ENCODE data around the gene MSH3. TPM values are rescaled to one million over a fixed set of nuclear protein-coding genes. Genes with fewer than 3 reads are reported as not detected.
"Not testable (repeated sequence)": the region's sequence is repeated elsewhere in the genome, so short reads cannot be mapped to it uniquely, and the experiment has no call there.

The MSH3 gene
- total RNA-seq, 8 experiments from 2014 or later = 9.7 to 25.1 (median 15.7) TPM

- WGBS, 10 experiments = no CpG with 5 or more reads among the region's 22 CpGs
- H3K4me3 ChIP-seq; ATAC-seq (replicated peaks in 6 of 8); H3K4me1 ChIP-seq (replicated peaks in 1 of 2); H3K27ac ChIP-seq; in situ Hi-C loops (cut with MboI; ENCODE audit: low pct_unique_long_range_greater_than_20kb in 2 of 9, low sequenced_read_pairs in 9 of 9, unreplicated experiment in 9 of 9): not testable (repeated sequence)
Observed at GRCh38 chr5:80824159-80824558, 169.7 kb downstream of the MSH3 start.

GRCh38 chr5:80825786-80826460 is 171.5 kb downstream of the MSH3 start:
- in situ Hi-C loops (cut with MboI; ENCODE audit: low pct_unique_long_range_greater_than_20kb in 2 of 9, low sequenced_read_pairs in 9 of 9, unreplicated experiment in 9 of 9) = no loop called here
- no peak overlapping the region for H3K4me3 ChIP-seq
- H3K27ac ChIP-seq = no peak overlapping the region
- no peaks in the 10 kb centered on the region for H3K4me1 ChIP-seq (replicated peaks in 1 of 2)
- WGBS, 10 experiments = 83 to 100% (median 94%) methylated on average over 1 to 2 of the region's 2 CpGs; no CpG with 5 or more reads in 3 of the 10 experiments
- no peak for ATAC-seq (replicated peaks in 6 of 8)

DNA sequence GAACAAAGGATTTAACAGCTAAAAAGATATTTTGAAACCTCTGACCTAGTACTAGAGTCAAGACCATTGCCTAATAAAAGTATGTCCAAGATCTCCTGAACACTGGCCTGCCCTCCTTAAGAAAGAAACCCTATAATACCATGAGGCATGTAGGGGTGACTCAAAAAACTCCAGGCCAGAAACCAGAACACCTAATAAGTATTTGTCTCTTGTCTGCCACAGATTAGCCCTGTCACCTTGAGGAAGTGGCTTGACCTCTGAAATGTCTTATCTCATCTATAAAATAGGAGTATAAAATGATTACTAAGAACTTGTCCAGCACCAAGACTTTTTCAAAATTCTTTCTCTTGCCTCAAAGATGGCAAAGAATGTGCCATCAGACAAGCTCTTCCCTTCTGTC is 180.3 kb downstream of the MSH3 start:
- no peaks in the 10 kb centered on the region for H3K4me1 ChIP-seq (replicated peaks in 1 of 2)
- no peak for ATAC-seq (replicated peaks in 6 of 8)
- in situ Hi-C loops (cut with MboI; ENCODE audit: low pct_unique_long_range_greater_than_20kb in 2 of 9, low sequenced_read_pairs in 9 of 9, unreplicated experiment in 9 of 9) = no loop called here
- no peak overlapping the region for H3K4me3 ChIP-seq
- H3K27ac ChIP-seq = no peak overlapping the region

- WGBS, 10 experiments = 71 to 100% (median 88%) methylated on average over 1 to 4 of the region's 4 CpGs
- in situ Hi-C loops (cut with MboI; ENCODE audit: low pct_unique_long_range_greater_than_20kb in 2 of 9, low sequenced_read_pairs in 9 of 9, unreplicated experiment in 9 of 9) = no loop called here
- no peak overlapping the region for H3K4me3 ChIP-seq
- H3K4me1 ChIP-seq (replicated peaks in 1 of 2) = no peaks in the 10 kb centered on the region
- H3K27ac ChIP-seq = no peak overlapping the region
- ATAC-seq (replicated peaks in 6 of 8) = no peak
Observed at GRCh38 chr5:80835128-80835527, 180.7 kb downstream of the MSH3 start.

DNA sequence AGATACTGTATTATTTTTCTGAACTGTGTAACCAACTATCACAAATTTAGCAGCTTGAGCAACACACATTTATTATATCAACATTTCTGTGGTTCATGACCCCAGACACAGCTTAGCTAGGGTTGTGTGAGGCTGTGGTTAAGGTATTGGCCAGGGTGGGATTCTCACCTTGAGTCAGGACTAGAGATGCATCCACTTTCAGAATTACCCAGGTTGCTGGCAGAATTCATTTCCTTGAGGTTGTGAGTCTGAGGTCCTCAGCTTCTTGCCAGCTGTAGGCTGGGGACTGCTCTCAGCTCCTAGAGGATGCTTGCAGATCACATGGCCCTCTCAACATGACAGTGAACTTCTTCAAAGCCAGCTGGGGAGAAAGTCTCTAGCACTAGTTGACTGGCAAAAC is 183.2 kb downstream of the MSH3 start:
- in situ Hi-C loops (cut with MboI; ENCODE audit: low pct_unique_long_range_greater_than_20kb in 2 of 9, low sequenced_read_pairs in 9 of 9, unreplicated experiment in 9 of 9) = no loop called here
- H3K4me3 ChIP-seq = no peak overlapping the region
- ATAC-seq (replicated peaks in 6 of 8) = no peak
- no peak overlapping the region for H3K27ac ChIP-seq
- H3K4me1 ChIP-seq (replicated peaks in 1 of 2) = no peaks in the 10 kb centered on the region

DNA sequence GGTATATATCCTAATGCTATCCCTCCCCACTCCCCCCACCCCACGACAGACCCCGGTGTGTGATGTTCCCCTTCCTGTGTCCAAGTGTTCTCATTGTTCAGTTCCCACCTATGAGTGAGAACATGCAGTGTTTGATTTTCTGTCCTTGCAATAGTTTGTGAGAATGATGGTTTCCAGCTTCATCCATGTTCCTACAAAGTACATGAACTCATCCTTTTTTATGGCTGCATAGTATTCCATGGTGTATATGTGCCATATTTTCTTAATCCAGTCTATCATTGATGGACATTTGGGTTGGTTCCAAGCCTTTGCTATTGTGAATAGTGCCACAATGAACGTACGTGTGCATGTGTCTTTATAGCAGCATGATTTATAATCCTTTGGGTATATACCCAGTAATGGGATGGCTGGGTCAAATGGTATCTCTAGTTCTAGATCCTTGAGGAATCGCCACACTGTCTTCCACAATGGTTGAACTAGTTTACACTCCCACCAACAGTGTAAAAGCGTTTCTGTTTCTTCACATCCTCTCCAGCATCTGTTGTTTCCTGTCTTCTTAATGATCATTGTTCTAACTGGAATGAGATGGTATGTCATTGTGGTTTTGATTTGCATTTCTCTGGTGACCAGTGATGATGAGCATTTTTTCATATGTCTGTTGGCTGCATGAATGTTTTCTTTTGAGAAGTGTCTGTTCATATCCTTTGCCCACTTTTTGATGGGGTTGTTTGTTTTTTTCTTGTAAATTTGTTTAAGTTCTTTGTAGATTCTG is 186.8 kb downstream of the MSH3 start:
- H3K4me1 ChIP-seq (replicated peaks in 1 of 2); H3K27ac ChIP-seq; ATAC-seq (replicated peaks in 6 of 8); H3K4me3 ChIP-seq; in situ Hi-C loops (cut with MboI; ENCODE audit: low pct_unique_long_range_greater_than_20kb in 2 of 9, low sequenced_read_pairs in 9 of 9, unreplicated experiment in 9 of 9): not testable (repeated sequence)
- WGBS, 10 experiments = 100% methylated on average over 2 of the region's 6 CpGs; no CpG with 5 or more reads in 9 of the 10 experiments

- 76 to 97% (median 90%) methylated on average over 2 to 6 of the region's 8 CpGs; no CpG with 5 or more reads in 7 of the 10 experiments for WGBS, 10 experiments
- H3K4me3 ChIP-seq; H3K27ac ChIP-seq; H3K4me1 ChIP-seq (replicated peaks in 1 of 2); in situ Hi-C loops (cut with MboI; ENCODE audit: low pct_unique_long_range_greater_than_20kb in 2 of 9, low sequenced_read_pairs in 9 of 9, unreplicated experiment in 9 of 9); ATAC-seq (replicated peaks in 6 of 8): not testable (repeated sequence)
Observed at GRCh38 chr5:80846422-80846821, 192.0 kb downstream of the MSH3 start.

- in situ Hi-C loops (cut with MboI; ENCODE audit: low pct_unique_long_range_greater_than_20kb in 2 of 9, low sequenced_read_pairs in 9 of 9, unreplicated experiment in 9 of 9) = not testable (repeated sequence)
- WGBS, 10 experiments = 83 to 100% (median 100%) methylated on average over 1 of the region's 1 CpG; no CpG with 5 or more reads in 4 of the 10 experiments
Observed at GRCh38 chr5:80850168-80850567, 195.7 kb downstream of the MSH3 start.

GRCh38 chr5:80852331-80853245 is 198.1 kb downstream of the MSH3 start:
- no peak for ATAC-seq (replicated peaks in 6 of 8)
- 80 to 100% (median 93%) methylated on average over 1 to 3 of the region's 3 CpGs; no CpG with 5 or more reads in 1 of the 10 experiments for WGBS, 10 experiments
- H3K4me1 ChIP-seq (replicated peaks in 1 of 2) = no peaks in the 10 kb centered on the region
- no peak overlapping the region for H3K4me3 ChIP-seq
- no peak overlapping the region for H3K27ac ChIP-seq
- in situ Hi-C loops (cut with MboI; ENCODE audit: low pct_unique_long_range_greater_than_20kb in 2 of 9, low sequenced_read_pairs in 9 of 9, unreplicated experiment in 9 of 9) = no loop called here

More at GRCh38 chr5:80850168-80850567, 195.7 kb downstream of the MSH3 start:
- not testable (repeated sequence) for H3K4me3 ChIP-seq; H3K27ac ChIP-seq; H3K4me1 ChIP-seq (replicated peaks in 1 of 2); ATAC-seq (replicated peaks in 6 of 8)

- 76 to 100% (median 89%) methylated on average over 1 to 2 of the region's 2 CpGs; no CpG with 5 or more reads in 2 of the 10 experiments for WGBS, 10 experiments
- Histone ChIP-seq H3K4me3 (no peak overlapping the region), H3K4me1 (replicated peaks in 1 of 2) (no peaks in the 10 kb centered on the region), H3K27ac (no peak overlapping the region)
- ATAC-seq (replicated peaks in 6 of 8) = no peak
- in situ Hi-C loops (cut with MboI; ENCODE audit: low pct_unique_long_range_greater_than_20kb in 2 of 9, low sequenced_read_pairs in 9 of 9, unreplicated experiment in 9 of 9) = no loop called here
Observed at GRCh38 chr5:80853413-80853812, 199.0 kb downstream of the MSH3 start.

- Histone ChIP-seq H3K4me1 (replicated peaks in 1 of 2) (no peaks in the 10 kb centered on the region), H3K4me3 (no peak overlapping the region), H3K27ac (no peak overlapping the region)
- no peak for ATAC-seq (replicated peaks in 6 of 8)
- WGBS, 10 experiments = 0 to 100% (median 78%) methylated on average over 1 to 2 of the region's 2 CpGs; no CpG with 5 or more reads in 1 of the 10 experiments
- in situ Hi-C loops (cut with MboI; ENCODE audit: low pct_unique_long_range_greater_than_20kb in 2 of 9, low sequenced_read_pairs in 9 of 9, unreplicated experiment in 9 of 9) = no loop called here
Observed at GRCh38 chr5:80854583-80854982, 200.1 kb downstream of the MSH3 start.

GRCh38 chr5:80860924-80861613 is 206.6 kb downstream of the MSH3 start:
- peak in 3 of 8 experiments; percentile 79 to 94 (median 91) for ATAC-seq (replicated peaks in 6 of 8)
- H3K4me1 ChIP-seq (replicated peaks in 1 of 2) = no peaks in the 10 kb centered on the region
- no peak overlapping the region for H3K4me3 ChIP-seq
- in situ Hi-C loops (cut with MboI; ENCODE audit: low pct_unique_long_range_greater_than_20kb in 2 of 9, low sequenced_read_pairs in 9 of 9, unreplicated experiment in 9 of 9) = no loop called here
- 10 to 100% (median 58%) methylated on average over 1 to 2 of the region's 2 CpGs; no CpG with 5 or more reads in 1 of the 10 experiments for WGBS, 10 experiments
- H3K27ac ChIP-seq = no peak overlapping the region

Data from motor neuron (in vitro differentiated cells).